ENCODE measurements around the gene KRT77. TPM values are rescaled to one million over a fixed set of nuclear protein-coding genes. Genes with fewer than 3 reads are reported as not detected.

The KRT77 gene
- total RNA-seq, 4 donors from 2014 or later, result not detected

- H3K27me3 ChIP-seq, result peaks cover 47% of the 10 kb centered on the region
- no peaks in the 10 kb centered on the region for H3K4me1 ChIP-seq
- H3K9me3 ChIP-seq, result no peaks in the 10 kb centered on the region
- no peaks in the 10 kb centered on the region for H3K36me3 ChIP-seq
- ATAC-seq, result no peak
- TF ChIP-seq POLR2AphosphoS5 (IDR thresholded peaks at IDR 0.05) (no peak), POLR2A (IDR thresholded peaks at IDR 0.05) (no peak), EP300 (IDR thresholded peaks at IDR 0.05) (no peak)
- TF ChIP-seq, protein P1, sequence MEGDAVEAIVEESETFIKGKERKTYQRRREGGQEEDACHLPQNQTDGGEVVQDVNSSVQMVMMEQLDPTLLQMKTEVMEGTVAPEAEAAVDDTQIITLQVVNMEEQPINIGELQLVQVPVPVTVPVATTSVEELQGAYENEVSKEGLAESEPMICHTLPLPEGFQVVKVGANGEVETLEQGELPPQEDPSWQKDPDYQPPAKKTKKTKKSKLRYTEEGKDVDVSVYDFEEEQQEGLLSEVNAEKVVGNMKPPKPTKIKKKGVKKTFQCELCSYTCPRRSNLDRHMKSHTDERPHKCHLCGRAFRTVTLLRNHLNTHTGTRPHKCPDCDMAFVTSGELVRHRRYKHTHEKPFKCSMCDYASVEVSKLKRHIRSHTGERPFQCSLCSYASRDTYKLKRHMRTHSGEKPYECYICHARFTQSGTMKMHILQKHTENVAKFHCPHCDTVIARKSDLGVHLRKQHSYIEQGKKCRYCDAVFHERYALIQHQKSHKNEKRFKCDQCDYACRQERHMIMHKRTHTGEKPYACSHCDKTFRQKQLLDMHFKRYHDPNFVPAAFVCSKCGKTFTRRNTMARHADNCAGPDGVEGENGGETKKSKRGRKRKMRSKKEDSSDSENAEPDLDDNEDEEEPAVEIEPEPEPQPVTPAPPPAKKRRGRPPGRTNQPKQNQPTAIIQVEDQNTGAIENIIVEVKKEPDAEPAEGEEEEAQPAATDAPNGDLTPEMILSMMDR (IDR thresholded peaks at IDR 0.05), result no peak
- H3K4me3 ChIP-seq, result no peak overlapping the region
- no peak overlapping the region for H3K27ac ChIP-seq
These were observed 40.5 kb downstream of the KRT77 start for GRCh38 chr12:52662918-52663229.

- TF ChIP-seq, protein P1 (IDR thresholded peaks at IDR 0.05), result no peak
- TF ChIP-seq POLR2AphosphoS5 (IDR thresholded peaks at IDR 0.05), result no peak
- no peak for TF ChIP-seq POLR2A (IDR thresholded peaks at IDR 0.05)
- TF ChIP-seq EP300 (IDR thresholded peaks at IDR 0.05), result no peak
- H3K4me1 ChIP-seq, result no peaks in the 10 kb centered on the region
- no peak overlapping the region for H3K4me3 ChIP-seq
- ATAC-seq, result no peak
- H3K27me3 ChIP-seq, result peaks cover 42% of the 10 kb centered on the region
- no peak overlapping the region for H3K27ac ChIP-seq
- H3K36me3 ChIP-seq, result no peaks in the 10 kb centered on the region
- H3K9me3 ChIP-seq, result no peaks in the 10 kb centered on the region
- 66 to 87% methylated on average over 7 to 8 of the region's 10 CpGs for WGBS, 2 donors (ENCODE audit: low coverage in 1 of 2)
These were observed 41.0 kb downstream of the KRT77 start for GRCh38 chr12:52662093-52662917.

GRCh38 chr12:52661668-52662067 is 41.7 kb downstream of the KRT77 start:
- Histone ChIP-seq H3K27ac (no peak overlapping the region), H3K27me3 (peaks cover 41% of the 10 kb centered on the region), H3K4me1 (no peaks in the 10 kb centered on the region), H3K9me3 (no peaks in the 10 kb centered on the region), H3K36me3 (no peaks in the 10 kb centered on the region), H3K4me3 (no peak overlapping the region)
- TF ChIP-seq POLR2AphosphoS5 (IDR thresholded peaks at IDR 0.05) (no peak), EP300 (IDR thresholded peaks at IDR 0.05) (no peak), POLR2A (IDR thresholded peaks at IDR 0.05) (no peak)
- TF ChIP-seq, protein P1 (IDR thresholded peaks at IDR 0.05), result no peak
- WGBS, 2 donors (ENCODE audit: low coverage in 1 of 2), result 87 to 100% methylated on average over 3 of the region's 3 CpGs
- no peak for ATAC-seq

DNA sequence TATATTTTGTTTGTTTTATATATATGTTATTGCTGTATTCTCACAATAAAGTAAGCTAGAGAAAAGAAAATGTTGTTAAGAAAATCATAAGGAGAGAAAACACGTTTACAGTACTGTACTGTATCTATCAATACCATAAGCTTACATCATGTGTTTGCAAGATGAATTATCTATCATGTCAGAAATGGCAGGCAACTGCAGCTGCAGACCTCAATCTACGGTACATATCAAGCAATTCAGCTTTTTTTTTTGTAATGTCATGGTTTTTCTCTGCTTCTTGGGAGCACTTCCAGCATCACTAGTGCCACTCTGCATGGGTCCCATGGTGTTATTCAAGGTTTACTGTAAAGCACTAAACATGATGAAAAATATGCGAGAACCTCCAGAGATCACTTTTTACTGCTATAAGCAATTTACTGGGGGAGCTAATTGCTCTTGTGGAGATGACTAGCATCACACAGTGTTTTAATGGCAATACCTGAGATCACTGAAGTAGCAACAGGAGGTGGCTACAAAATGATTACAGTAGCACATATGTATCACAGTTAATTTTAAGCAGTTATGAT is 42.3 kb downstream of the KRT77 start:
- no peak for ATAC-seq
- Histone ChIP-seq H3K4me1 (no peaks in the 10 kb centered on the region), H3K9me3 (no peaks in the 10 kb centered on the region), H3K36me3 (no peaks in the 10 kb centered on the region), H3K4me3 (no peak overlapping the region), H3K27me3 (peaks cover 35% of the 10 kb centered on the region), H3K27ac (no peak overlapping the region)
- TF ChIP-seq, protein P1 (IDR thresholded peaks at IDR 0.05), result no peak
- TF ChIP-seq POLR2AphosphoS5 (IDR thresholded peaks at IDR 0.05), result no peak
- no peak for TF ChIP-seq POLR2A (IDR thresholded peaks at IDR 0.05)
- TF ChIP-seq EP300 (IDR thresholded peaks at IDR 0.05), result no peak
- WGBS, 2 donors (ENCODE audit: low coverage in 1 of 2), result 64 to 69% methylated on average over 3 of the region's 3 CpGs

DNA sequence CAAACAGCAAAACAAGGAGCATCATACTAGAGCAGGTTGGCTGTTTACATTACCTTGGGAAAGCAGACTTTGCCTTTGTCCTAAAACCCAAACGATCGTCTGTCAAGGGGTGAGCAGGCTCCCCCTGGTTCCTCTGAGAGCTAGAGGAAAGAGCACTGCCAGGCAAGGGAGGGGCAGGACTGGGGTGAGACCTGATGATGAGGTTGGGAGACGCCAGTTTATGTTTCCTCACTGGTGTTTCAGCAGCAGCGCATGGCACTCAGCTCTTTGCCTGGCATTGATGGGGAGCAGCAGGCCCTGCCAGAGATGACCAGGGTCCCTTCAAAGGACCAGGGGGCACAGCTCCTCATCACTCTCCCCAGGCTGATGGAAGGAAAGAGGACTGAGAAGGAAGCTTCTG is 43.4 kb downstream of the KRT77 start:
- H3K9me3 ChIP-seq, result no peaks in the 10 kb centered on the region
- no peaks in the 10 kb centered on the region for H3K4me1 ChIP-seq
- peaks cover 32% of the 10 kb centered on the region for H3K27me3 ChIP-seq
- H3K4me3 ChIP-seq, result no peak overlapping the region
- H3K27ac ChIP-seq, result no peak overlapping the region
- WGBS, 2 donors (ENCODE audit: low coverage in 1 of 2), result 50% methylated on average over 1 of the region's 4 CpGs; no CpG with 5 or more reads in 1 of the 2 donors
- TF ChIP-seq, protein P1 (IDR thresholded peaks at IDR 0.05), result no peak
- no peak for TF ChIP-seq EP300 (IDR thresholded peaks at IDR 0.05)
- TF ChIP-seq POLR2AphosphoS5 (IDR thresholded peaks at IDR 0.05), result no peak
- no peak for TF ChIP-seq POLR2A (IDR thresholded peaks at IDR 0.05)
- no peaks in the 10 kb centered on the region for H3K36me3 ChIP-seq
- ATAC-seq, result no peak

All from gastroesophageal sphincter (tissue), 4 donors.